Prostate gland (tissue), 2 donors: Measurements from ENCODE around the gene PDZD11. TPM values are rescaled to one million over a fixed set of nuclear protein-coding genes. Genes with fewer than 3 reads are reported as not detected.
"Not testable (repeated sequence)": the region's sequence is repeated elsewhere in the genome, so short reads cannot be mapped to it uniquely, and the experiment has no call there.

ENCODE experiments used
- DNase-seq: peaks from one replicate; pipeline ENCODE4 v3.0.0-alpha.2; 2019; ENCODE audit warnings: low spot score
- H3K27ac ChIP-seq, 2 donors: fragments of 200-600 bp; sonication (generic); 2 replicates each; pipeline ENCODE4 v1.5.1; 2017 to 2019
- H3K27me3 ChIP-seq: fragments of 200-600 bp; sonication (generic); replicated peaks from 2 replicates; pipeline ENCODE4 v1.5.1; 2019; ENCODE audit not compliant: insufficient read depth
- H3K36me3 ChIP-seq, 2 donors: fragments of 200-600 bp; sonication (generic); 1 replicate in 1 of 2; 2 replicates in 1 of 2; pipeline versions ENCODE4 v1.5.1 to v1.8.1; 2017 to 2019
- H3K4me1 ChIP-seq: fragments of 200-600 bp; sonication (generic); replicated peaks from 2 replicates; pipeline ENCODE4 v1.5.1; 2019
- H3K4me3 ChIP-seq, 2 donors: fragments of 200-600 bp; sonication (generic); 2 replicates each; pipeline ENCODE4 v1.5.1; 2017 to 2019
- H3K9me3 ChIP-seq: fragments of 200-600 bp; sonication (generic); 2 replicates; pipeline ENCODE4 v1.5.1; 2017
- POLR2A ChIP-seq: fragments of 450-650 bp; IDR thresholded peaks from one replicate; pipeline ENCODE4 v1.6.1; 2016; ENCODE audit warnings: antibody characterized with exemption, mild to moderate bottlenecking
- POLR2AphosphoS5 ChIP-seq: sonication (generic); formaldehyde crosslinking; IDR thresholded peaks from one replicate; pipeline ENCODE4 v1.6.1; 2017; ENCODE audit warnings: antibody characterized with exemption
- WGBS: methylation state at CpG from one replicate; pipeline ENCODE4 v1.1.5; 2018; 5-methylcytosine and 5-hydroxymethylcytosine counted together
- intact Hi-C: fragments of 100-400 bp; cut with DNase I; formaldehyde crosslinking; loops from one replicate; pipeline ENCODE4 v1.14.2; 2022
- total RNA-seq, 2 donors: library from RNA; depleted of rRNA; stranded (reverse); fragments of >200 nt; gene quantifications; one replicate each; pipeline ENCODE4 v1.1.0, GENCODE V29; 2016
- TF ChIP-seq, protein P1 (sequence below), 4 experiments: fragments of 200-600 bp in 2 of 4; fragments of 450-650 bp in 2 of 4; sonication (generic) in 2 of 4; IDR thresholded peaks; 1 replicate in 3 of 4; 2 replicates in 1 of 4; pipeline ENCODE4 v1.5.1; 2016 to 2019; ENCODE audit warnings: antibody characterized with exemption in 4 of 4, mild to moderate bottlenecking in 2 of 4, moderate library complexity in 2 of 4

Gene PDZD11
- total RNA-seq, 2 donors from 2014 or later: 24.2 to 34.2 TPM

- H3K36me3 ChIP-seq: no peaks in the 10 kb centered on the region
- no peaks in the 10 kb centered on the region for H3K4me1 ChIP-seq
- H3K27me3 ChIP-seq: no peaks in the 10 kb centered on the region
- WGBS: 96% methylated on average over 3 of the region's 3 CpGs
- H3K4me3 ChIP-seq: no peak overlapping the region
- intact Hi-C loops: no loop called here
- DNase-seq: no peak
- no peaks in the 10 kb centered on the region for H3K9me3 ChIP-seq
- TF ChIP-seq POLR2AphosphoS5 (no peak), POLR2A (no peak)
- TF ChIP-seq, protein P1, sequence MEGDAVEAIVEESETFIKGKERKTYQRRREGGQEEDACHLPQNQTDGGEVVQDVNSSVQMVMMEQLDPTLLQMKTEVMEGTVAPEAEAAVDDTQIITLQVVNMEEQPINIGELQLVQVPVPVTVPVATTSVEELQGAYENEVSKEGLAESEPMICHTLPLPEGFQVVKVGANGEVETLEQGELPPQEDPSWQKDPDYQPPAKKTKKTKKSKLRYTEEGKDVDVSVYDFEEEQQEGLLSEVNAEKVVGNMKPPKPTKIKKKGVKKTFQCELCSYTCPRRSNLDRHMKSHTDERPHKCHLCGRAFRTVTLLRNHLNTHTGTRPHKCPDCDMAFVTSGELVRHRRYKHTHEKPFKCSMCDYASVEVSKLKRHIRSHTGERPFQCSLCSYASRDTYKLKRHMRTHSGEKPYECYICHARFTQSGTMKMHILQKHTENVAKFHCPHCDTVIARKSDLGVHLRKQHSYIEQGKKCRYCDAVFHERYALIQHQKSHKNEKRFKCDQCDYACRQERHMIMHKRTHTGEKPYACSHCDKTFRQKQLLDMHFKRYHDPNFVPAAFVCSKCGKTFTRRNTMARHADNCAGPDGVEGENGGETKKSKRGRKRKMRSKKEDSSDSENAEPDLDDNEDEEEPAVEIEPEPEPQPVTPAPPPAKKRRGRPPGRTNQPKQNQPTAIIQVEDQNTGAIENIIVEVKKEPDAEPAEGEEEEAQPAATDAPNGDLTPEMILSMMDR (IDR thresholded peaks at IDR 0.05): no peak
- no peak overlapping the region for H3K27ac ChIP-seq
Measured at GRCh38 chrX:70279081-70279480, 10.6 kb downstream of the PDZD11 start.

- DNase-seq, H3K27me3 ChIP-seq: not testable (repeated sequence)
Measured at GRCh38 chrX:70274029-70274428, 15.7 kb downstream of the PDZD11 start.

GRCh38 chrX:70268034-70268433, 21.7 kb downstream of the PDZD11 start, which contains the start of gene ARR3:
ARR3 (plus strand) TSS chrX:70268334; CDS start chrX:70269386, 1,052 bp downstream.
- TF ChIP-seq, protein P1 (IDR thresholded peaks at IDR 0.05): no peak
- TF ChIP-seq POLR2AphosphoS5 (no peak), POLR2A (no peak)
- Histone ChIP-seq H3K27ac (no peak within 1 kb of the TSS), H3K27me3 (no peaks in the 10 kb centered on the region)

More at GRCh38 chrX:70274029-70274428, 15.7 kb downstream of the PDZD11 start:
- H3K36me3 ChIP-seq, H3K4me3 ChIP-seq, H3K9me3 ChIP-seq, H3K4me1 ChIP-seq, H3K27ac ChIP-seq, intact Hi-C loops: not testable (repeated sequence)
- WGBS: 77% methylated on average over 7 of the region's 7 CpGs

GRCh38 chrX:70264784-70265183, 24.9 kb downstream of the PDZD11 start:
- intact Hi-C loops: no loop called here
- 56% methylated on average over 3 of the region's 3 CpGs for WGBS
- H3K27me3 ChIP-seq: no peaks in the 10 kb centered on the region
- TF ChIP-seq, protein P1 (IDR thresholded peaks at IDR 0.05): no peak
- H3K36me3 ChIP-seq: no peaks in the 10 kb centered on the region
- no peaks in the 10 kb centered on the region for H3K9me3 ChIP-seq
- no peak overlapping the region for H3K27ac ChIP-seq
- H3K4me3 ChIP-seq: no peak overlapping the region
- no peak for DNase-seq
- no peaks in the 10 kb centered on the region for H3K4me1 ChIP-seq

More at GRCh38 chrX:70268034-70268433, 21.7 kb downstream of the PDZD11 start, which contains the start of gene ARR3:
- intact Hi-C loops: no loop called here
- DNase-seq: no peak
- Histone ChIP-seq H3K36me3 (no peaks in the 10 kb centered on the region), H3K4me1 (no peaks in the 10 kb centered on the region), H3K4me3 (no peak within 1 kb of the TSS), H3K9me3 (no peaks in the 10 kb centered on the region)

DNA sequence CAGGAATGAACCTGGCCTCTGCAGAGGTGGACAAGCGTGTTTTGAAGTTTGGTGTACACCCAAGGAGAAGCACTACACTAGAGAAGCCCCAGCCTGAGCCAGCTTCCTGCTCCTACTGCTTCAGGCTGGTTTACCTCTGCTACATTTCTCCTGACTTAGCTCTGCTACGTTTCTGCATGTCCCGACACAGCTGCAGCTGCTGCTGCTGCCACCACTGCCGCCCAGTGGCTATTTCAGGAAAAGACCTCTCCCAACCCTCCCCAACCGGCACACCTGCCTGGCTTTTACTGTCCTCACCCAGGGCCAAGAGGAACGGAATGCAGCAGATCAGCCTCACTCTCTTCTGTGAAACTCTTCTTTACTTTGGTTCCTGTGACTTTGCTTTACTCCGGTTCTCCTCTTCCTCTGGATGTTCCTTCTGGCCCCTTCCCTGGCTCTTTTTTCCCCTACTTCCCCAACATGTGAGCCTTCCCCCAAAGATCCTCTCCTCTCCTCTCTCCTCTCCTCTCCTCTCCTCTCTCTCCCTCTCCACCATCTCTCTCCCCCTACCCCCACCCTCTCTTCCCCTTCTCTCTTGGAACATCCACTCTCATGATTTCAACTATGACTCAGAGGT, 26.7 kb downstream of the PDZD11 start:
- peak; percentile 42 for TF ChIP-seq POLR2AphosphoS5
- no peak for TF ChIP-seq POLR2A
- TF ChIP-seq, protein P1 (IDR thresholded peaks at IDR 0.05): peak in 3 of 4 experiments; percentile 31 to 70 (median 59)
- peak; percentile 65 for DNase-seq

More for the DNA sequence above, 26.7 kb downstream of the PDZD11 start:
- 12% methylated on average over 7 of the region's 7 CpGs for WGBS
- Histone ChIP-seq H3K9me3 (no peaks in the 10 kb centered on the region), H3K27ac (no peak overlapping the region), H3K4me1 (no peaks in the 10 kb centered on the region), H3K27me3 (no peaks in the 10 kb centered on the region), H3K4me3 (no peak overlapping the region), H3K36me3 (no peaks in the 10 kb centered on the region)
- intact Hi-C loops: no loop called here
